AG09309 (cell line): ENCODE data around the gene TNNT3.
"Not testable (repeated sequence)": the region's sequence is repeated elsewhere in the genome, so short reads cannot be mapped to it uniquely, and the experiment has no call there.

Experiments used
- DNase-seq: peaks from one replicate; pipeline ENCODE4 v3.0.0-alpha.2; 2010; ENCODE audit warnings: low read depth
- H3K4me3 ChIP-seq: 2 replicates; pipeline ENCODE4 v1.5.1; 2011; ENCODE audit warnings: mild to moderate bottlenecking, low read depth, low read length, moderate library complexity; ENCODE audit not compliant: control insufficient read depth
- CTCF ChIP-seq: IDR thresholded peaks from 2 replicates; pipeline ENCODE4 v1.5.1; 2011; ENCODE audit warnings: mild to moderate bottlenecking, low read depth, low read length, inconsistent platforms; ENCODE audit not compliant: insufficient read depth, control insufficient read depth; ENCODE audit errors: missing control alignments

TNNT3 gene

DNA sequence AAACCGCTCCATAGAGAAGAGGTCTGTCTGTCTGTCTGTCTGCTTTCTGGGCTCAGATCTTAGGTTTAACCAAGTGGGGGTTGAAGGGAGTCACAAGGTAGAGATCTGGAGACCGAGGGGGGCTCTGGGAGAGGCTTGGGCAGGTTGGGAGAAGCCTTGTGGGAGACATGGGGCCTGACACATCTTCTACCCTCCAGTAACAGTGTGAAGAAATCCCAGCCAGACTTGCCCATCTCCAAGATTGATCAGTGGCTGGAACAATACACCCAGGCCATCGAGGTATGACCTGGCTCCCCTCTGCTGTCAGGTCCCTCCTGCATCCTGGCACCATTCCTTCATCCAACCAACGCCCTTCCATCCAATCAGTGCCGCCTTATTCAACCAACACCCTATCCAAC is 35.2 kb upstream of the TNNT3 start:
- no peak for DNase-seq
- no peak overlapping the region for H3K4me3 ChIP-seq
- TF ChIP-seq CTCF = no peak

DNA sequence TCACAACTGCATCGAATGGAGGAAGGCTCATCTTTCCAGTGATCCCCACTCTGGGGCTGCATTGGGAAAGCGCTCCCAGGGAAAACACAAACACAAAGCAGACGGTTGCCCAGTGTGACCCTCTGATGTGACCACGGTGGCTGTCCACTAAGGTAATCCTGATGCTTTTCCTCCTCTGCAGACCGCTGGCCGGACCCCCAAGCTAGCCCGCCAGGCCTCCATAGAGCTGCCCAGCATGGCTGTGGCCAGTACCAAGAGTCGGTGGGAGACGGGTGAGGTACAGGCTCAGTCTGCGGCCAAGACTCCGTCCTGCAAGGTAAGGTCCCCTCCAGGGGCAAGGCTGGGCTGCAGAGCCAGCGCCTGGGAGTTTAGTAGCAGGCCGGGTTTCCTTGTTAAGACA is 33.0 kb upstream of the TNNT3 start:
- H3K4me3 ChIP-seq, DNase-seq: not testable (repeated sequence)

- DNase-seq = no peak
- TF ChIP-seq CTCF = no peak
- no peak overlapping the region for H3K4me3 ChIP-seq
Measured at GRCh38 chr11:1887451-1888346, 31.8 kb upstream of the TNNT3 start.

DNA sequence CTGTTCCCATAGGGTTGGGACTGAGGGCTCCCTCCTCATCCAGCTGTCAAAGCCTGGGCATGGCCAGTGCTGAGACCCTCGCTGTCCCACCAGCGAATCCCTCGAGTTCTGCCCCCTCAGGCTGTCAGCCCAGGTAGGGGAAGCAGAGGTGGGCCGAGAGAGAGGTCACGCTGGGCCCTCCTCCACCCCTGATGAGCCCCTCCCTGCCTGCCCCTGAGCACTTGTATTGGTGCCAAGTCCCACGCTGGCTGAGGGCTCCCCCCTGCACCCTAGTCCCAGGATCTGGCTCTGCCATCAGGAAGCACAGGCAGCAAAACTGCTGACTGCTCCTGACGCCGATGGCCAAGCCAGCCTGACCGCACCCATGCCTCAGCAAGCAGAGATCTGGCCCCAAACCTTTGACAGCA is 31.2 kb upstream of the TNNT3 start:
- H3K4me3 ChIP-seq = no peak overlapping the region
- no peak for TF ChIP-seq CTCF
- no peak for DNase-seq

DNA sequence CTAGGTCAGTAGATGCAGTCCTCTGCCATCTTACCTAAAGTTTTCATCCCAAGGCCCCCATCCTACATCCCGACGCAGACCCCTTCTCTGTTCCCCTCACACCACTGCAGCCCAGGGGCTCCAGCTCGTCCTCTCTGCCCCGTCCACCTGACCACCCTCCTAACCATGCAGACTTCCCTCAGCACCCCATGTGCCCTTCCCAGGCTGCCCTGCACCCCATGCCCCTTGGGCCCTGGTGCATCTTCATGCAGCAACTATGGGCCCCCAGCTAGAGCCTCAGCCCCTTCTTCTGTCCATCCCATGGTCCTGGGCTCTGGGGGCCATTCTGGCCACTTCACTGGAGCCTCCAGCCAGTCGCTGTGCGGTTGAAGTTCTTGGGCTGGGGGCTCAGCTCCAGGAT is 30.7 kb upstream of the TNNT3 start:
- TF ChIP-seq CTCF = no peak
- no peak overlapping the region for H3K4me3 ChIP-seq
- DNase-seq = no peak

DNA sequence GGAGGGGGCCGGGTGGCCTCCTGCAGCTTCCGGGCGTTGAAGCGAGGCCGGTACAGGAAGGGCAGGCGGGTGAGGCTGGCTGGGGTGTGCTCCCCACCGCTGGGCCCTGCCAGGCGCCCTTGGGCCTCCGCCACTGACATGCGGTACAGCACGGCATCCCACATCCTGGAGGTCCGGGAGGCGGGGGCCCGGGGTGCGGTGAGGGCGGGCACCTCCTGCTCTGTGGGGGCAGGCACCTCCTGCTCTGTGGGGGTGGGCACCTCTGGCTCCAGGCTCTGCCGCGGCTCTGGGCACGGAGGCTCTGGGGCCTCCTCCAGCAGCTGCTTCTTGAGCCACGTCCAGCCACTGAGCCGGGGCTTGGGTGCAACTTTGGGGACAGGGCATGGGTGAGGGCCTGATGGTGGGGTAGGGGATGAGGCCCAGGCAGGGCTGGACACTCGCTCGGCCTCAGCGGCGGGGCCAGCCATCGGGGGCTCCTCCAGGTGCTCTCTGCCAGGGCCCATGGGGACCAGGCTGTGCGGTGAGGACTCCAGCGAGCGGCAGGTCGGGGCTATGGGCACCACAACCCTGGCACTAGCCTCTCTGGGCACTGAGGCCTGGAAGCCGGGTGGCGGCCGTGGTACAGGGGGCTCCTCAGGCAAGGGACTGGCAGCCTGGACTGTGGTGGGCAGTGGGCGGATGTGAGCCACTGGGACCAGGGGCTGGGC is 30.1 kb upstream of the TNNT3 start:
- no peak for TF ChIP-seq CTCF
- DNase-seq = no peak
- H3K4me3 ChIP-seq = no peak overlapping the region
